GM19023 (cell line): ENCODE results near the gene CLOCK.
"Not testable (repeated sequence)": the region's sequence is repeated elsewhere in the genome, so short reads cannot be mapped to it uniquely, and the experiment has no call there.

Source experiments
- ATAC-seq: cut with Tn5 transposase; IDR thresholded peaks from one replicate; pipeline ENCODE4 v1.9.1; 2021; ENCODE audit warnings: mild to moderate bottlenecking, moderate library complexity; ENCODE audit not compliant: unreplicated experiment

CLOCK gene

DNA sequence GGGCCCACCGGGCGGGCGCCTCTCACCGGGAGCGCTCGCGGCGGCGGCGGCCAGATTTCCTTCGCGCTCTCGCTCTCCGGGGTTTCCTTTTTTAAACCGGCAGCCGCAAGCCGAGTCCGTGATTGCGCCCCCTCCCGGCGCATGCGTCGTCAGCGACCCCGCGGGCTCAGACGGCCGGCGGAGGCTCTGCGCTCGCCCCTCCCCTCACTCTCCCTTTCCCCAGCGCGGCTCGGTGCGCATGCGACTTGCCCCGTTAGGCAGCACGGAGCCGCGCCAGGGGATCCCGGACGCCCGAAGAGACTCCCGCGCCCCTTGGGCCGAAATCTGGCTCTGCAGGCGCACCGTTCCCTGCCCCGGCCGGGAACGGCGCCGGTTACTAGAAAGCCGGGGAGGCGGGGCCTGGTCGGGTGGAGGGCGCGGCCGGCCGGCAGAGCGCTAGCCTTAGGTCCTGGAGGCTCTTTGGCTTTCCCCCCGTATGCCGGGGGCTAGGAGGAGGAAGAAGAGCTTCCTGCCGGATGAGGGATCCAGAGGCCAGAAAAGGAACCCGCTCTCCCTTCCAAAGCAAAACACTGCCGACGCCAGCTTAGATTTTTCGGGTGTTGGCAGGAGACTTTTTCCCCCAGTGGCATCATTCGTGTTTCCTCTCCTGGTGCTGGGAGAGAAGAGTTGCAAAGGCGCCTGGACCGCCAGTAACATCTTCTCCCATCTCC is at the start of gene CLOCK:
Gene CLOCK (minus strand): TSS at position 154 of the 710 bp plus-strand sequence. CDS start 64,124 bp downstream, outside the sequence.
- peak; percentile 74 for ATAC-seq

GRCh38 chr4:55592014-55592413 is 45.3 kb upstream of the CLOCK start, which contains the start of gene PDCL2:
PDCL2 (minus strand) TSS chr4:55592245; CDS start chr4:55592109, 136 bp downstream.
- no peak for ATAC-seq

DNA sequence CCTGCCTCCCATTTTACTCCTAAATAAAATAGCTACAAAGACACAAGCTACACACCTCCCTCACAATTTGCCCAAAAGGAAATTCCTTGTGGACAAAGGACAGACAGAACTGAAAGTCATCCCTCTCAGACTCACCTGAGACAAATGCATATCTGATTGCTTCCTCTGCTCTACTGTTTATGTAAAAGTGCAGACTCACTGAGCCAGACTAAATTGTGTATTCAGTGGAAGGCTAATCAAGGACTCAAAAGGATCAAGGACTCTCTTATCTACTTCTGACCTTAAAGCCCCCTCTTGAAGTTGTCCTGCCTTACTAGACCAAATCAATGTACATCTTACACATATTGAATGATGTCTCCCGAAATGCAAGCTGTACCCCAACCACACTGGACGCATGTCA is 41.5 kb upstream of the CLOCK start:
- ATAC-seq = no peak

GRCh38 chr4:55582773-55583172 is 36.1 kb upstream of the CLOCK start:
- ATAC-seq = not testable (repeated sequence)

- no peak for ATAC-seq
These were observed 31.8 kb upstream of the CLOCK start for GRCh38 chr4:55578341-55579010.

DNA sequence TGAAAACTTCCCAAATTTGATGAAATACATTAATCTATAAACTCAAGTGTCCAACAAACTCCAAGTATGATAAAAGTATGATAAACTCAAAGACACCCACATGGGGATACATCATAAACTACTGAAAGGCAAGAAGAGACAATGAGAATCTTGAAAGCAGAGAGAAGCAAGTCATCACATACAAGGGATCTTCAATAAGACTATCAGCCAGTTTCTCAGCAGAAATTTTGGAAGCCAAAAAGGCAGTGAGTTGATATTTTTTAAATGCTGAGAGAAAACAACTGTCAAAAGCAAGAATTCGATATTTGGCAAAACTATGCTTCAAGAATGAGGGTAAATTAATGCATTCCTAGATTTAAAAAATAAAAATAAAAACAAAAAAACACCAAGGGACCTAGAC is 28.8 kb upstream of the CLOCK start:
- ATAC-seq = no peak

DNA sequence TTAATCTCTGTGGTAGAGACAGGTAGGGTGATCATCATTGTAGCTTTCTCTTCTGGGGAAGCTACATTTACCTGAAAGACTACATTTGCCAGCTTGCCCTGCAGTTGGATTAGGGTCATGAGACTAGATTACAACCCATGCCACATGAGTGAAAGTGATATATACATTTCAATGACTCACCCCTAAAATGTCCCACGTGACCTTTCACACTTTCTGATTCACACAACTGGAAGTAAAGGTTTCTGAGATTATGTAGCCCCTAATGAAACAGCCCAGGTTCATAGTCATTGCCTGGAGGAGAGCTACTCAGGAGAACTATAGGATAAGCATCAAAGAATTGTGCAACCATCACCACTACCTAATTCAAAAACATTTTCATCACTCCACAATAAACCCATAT is 27.5 kb upstream of the CLOCK start:
- ATAC-seq = no peak

DNA sequence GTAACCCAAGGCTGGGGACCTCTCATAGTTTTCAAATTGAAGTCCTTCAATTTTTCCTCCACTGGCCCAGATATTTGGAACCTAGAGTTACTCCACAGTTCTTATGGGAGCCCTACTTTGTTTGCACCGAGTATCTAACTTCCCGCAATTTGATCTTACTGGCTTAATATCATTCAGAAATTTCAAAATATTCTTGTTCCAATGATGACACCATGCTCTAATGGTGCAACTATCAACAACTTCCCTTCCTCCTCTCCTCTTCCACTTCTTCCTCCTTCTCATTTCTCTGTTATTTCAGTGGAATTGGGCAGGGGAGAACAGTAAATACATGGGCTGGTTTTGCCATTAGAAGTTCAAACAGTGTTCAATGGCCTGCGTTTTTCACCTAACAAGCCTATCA is 25.1 kb upstream of the CLOCK start:
- ATAC-seq = no peak

GRCh38 chr4:55568905-55569504 is 22.3 kb upstream of the CLOCK start:
- no peak for ATAC-seq

DNA sequence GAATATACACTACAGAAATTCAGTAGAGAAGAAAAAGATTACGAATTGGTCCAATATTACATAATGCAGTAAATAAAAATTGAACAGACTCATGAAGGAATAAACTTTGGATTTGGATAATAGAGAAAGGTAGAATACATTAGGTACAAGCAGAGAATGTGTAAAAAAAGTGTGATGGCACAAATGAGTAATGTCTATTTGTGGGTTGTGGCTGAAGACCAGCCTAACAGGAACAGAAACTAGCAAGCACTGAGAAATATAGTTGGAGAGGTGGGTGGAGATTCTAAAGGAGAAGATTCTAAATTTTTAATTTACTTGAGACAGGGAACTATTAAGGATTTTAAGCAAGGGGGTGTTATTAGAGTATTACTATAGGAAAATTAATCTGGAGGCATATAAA is 15.2 kb upstream of the CLOCK start:
- ATAC-seq = peak; percentile 99

GRCh38 chr4:55560096-55560495 is 13.4 kb upstream of the CLOCK start:
- no peak for ATAC-seq

DNA sequence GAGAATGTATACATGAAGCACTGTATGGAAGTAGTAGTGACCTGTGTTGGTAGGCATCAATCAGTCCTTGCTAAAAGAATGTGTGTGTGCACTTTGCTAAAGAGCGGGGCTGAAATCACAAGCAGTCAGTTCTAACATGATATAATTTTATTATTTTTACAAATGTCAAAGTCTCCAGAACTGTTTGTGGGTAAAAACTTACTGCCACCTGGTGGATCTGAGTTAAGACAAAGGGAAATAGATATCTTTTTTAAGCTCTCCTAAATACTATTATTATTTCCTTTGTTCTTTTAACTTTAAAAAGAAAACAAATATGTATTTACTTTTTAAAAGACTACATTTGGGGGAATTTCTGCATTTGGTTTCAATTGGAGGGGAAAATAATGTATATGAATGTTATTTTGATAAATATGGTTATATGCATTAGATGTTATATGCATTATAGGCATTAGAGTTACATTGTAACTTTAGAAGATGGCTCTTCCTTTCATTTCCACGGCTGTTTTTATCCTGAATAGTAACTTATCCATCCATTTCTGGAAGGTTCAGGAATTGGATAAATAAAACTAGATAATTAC is 7.8 kb upstream of the CLOCK start:
- ATAC-seq = no peak

DNA sequence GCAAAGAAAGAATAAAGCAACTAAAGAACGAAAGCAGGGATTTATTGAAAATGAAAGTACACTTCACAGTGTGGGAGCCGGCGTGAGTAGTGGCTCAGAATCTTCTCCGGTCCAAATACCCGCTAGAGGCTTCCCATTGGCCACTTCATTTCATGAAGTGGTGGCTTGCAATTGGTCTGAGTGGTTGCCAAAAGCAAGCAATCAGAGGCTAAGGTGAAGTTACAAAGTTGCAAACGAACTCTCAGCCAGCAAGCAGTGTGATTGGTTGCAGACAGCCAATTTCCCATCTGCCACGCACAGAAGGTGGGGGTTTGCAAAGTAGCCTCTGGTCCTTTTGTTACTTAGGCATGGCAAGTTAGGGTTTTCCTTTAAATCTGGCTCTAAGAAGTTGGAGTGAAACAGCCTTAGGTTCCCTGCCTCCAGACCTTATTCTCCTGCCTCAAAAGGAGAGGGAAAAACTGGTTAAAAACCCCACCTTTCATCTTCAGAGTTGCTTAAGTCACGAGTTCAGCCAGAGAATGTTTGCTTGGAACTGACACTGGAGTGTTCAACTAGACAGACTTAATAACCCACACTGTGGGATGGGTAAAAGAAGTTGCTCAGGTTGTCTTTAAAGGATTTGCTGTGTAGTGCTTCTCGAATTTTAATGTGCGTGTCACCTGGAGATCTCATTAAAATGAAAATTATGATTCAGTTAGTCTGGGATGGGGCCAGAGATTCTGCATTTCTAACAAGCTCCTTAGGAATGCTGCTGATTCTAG is 6.9 kb upstream of the CLOCK start:
- peak; percentile 70 for ATAC-seq

DNA sequence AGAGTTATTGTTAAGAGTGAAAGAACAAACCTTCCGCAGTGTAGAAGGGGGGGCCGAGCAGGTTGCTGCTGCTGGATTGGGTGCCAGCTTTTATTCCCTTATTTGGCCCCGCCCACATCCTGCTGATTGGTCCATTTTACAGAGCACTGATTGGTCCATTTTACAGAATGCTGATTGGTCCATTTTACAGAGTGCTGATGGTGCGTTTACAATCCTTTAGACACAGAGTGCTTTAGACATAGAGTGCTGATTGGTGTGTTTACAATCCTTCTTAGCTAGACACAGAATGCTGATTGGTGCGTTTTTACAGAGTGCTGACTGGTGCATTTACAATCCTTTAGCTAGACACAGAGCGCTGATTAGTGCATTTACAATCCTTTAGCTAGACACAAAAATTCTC is 5.3 kb upstream of the CLOCK start:
- not testable (repeated sequence) for ATAC-seq

- no peak for ATAC-seq
These were observed 3.2 kb upstream of the CLOCK start for GRCh38 chr4:55549888-55550287.

DNA sequence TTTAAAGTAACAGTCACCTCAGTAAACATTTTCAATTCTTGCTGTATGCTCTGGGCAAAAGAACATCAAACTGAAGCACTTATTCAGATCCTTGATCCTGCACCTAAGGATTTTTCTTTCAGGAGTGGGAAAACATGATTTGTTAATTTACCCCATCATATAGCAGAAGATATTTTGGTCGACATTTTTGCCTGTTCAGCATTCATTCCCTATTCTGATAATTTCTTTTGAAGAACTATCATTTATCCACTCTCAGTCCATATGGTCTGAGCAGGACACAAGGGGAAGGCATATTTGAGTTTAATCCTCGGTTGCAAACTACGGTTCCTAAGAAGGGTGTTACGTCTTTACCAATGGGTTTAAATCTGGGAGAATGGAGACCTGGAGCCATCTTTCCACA is 1.2 kb upstream of the CLOCK start:
- ATAC-seq = no peak

- ATAC-seq = no peak
These were observed 709 bp upstream of the CLOCK start for GRCh38 chr4:55547466-55547770.

GRCh38 chr4:55546506-55546755 is 278 bp downstream of the CLOCK start:
- peak; percentile 53 for ATAC-seq

GRCh38 chr4:55545641-55546505 is 836 bp downstream of the CLOCK start:
- ATAC-seq = peak; percentile 51

GRCh38 chr4:55545151-55545550 is 1.6 kb downstream of the CLOCK start:
- no peak for ATAC-seq
